Measurements from ENCODE around the gene PJVK. TPM values are rescaled to one million over a fixed set of nuclear protein-coding genes. Genes with fewer than 3 reads are reported as not detected.

The PJVK gene
- polyA plus RNA-seq, 1 of the 3 experiments (the other 2 are of a cell fraction): 5.3 TPM

- DNase-seq: no peak
- 77% methylated on average over 5 of the region's 5 CpGs for WGBS (ENCODE audit: low lambda C conversion rate)
These were observed 1.7 kb downstream of the PJVK start for GRCh38 chr2:178452870-178453269.

GRCh38 chr2:178455947-178456346 lies 4.8 kb downstream of the PJVK start:
- Histone ChIP-seq H3K9me3 (no peaks in the 10 kb centered on the region), H3K4me1 (ENCODE audit: control insufficient read depth in 1 of 2, insufficient read depth in 2 of 2, low read depth in 1 of 2, low read length in 1 of 2) (peaks cover 0 to 5% of the 10 kb centered on the region in 2 experiments; a peak in 2 of 4 replicates), H3K27me3 (ENCODE audit: insufficient read depth) (no peaks in the 10 kb centered on the region), H3K9ac (no peak overlapping the region), H3K27ac (ENCODE audit: low read depth in 2 of 2, low read length in 1 of 2) (no peak overlapping the region), H3K36me3 (replicated peaks in 1 of 2; ENCODE audit: control insufficient read depth in 1 of 2, insufficient read depth in 2 of 2, low read length in 1 of 2) (no peaks in the 10 kb centered on the region), H3F3A (replicated peaks; ENCODE audit: insufficient read depth) (peaks cover 3% of the 10 kb centered on the region), H3K9me2 (no peaks in the 10 kb centered on the region), H3K4me3 (ENCODE audit: low read depth in 2 of 2, low read length in 1 of 2) (no peak overlapping the region), H3K79me2 (ENCODE audit: insufficient read depth) (no peaks in the 10 kb centered on the region; the same call in 1 of the 2 replicates), H2AFZ (ENCODE audit: low read depth) (no peak overlapping the region), H3K4me2 (no peak overlapping the region), H4K20me1 (ENCODE audit: insufficient read depth) (no peaks in the 10 kb centered on the region)
- CTCF ChIA-PET: no interaction called here
- WGBS (ENCODE audit: low lambda C conversion rate): 96% methylated on average over 5 of the region's 5 CpGs
- POLR2A ChIA-PET: no interaction called here
- no peak for TF ChIP-seq RCOR1 (IDR thresholded peaks at IDR 0.05; ENCODE audit: low read length)
- TF ChIP-seq, protein P1, sequence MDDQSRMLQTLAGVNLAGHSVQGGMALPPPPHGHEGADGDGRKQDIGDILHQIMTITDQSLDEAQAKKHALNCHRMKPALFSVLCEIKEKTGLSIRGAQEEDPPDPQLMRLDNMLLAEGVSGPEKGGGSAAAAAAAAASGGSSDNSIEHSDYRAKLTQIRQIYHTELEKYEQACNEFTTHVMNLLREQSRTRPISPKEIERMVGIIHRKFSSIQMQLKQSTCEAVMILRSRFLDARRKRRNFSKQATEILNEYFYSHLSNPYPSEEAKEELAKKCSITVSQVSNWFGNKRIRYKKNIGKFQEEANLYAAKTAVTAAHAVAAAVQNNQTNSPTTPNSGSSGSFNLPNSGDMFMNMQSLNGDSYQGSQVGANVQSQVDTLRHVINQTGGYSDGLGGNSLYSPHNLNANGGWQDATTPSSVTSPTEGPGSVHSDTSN (IDR thresholded peaks at IDR 0.05): no peak
- TF ChIP-seq RFX5 (IDR thresholded peaks at IDR 0.05; ENCODE audit: low read length): no peak
- no peak for TF ChIP-seq FOXM1 (IDR thresholded peaks at IDR 0.05; ENCODE audit: low read depth)
- TF ChIP-seq, protein P2, sequence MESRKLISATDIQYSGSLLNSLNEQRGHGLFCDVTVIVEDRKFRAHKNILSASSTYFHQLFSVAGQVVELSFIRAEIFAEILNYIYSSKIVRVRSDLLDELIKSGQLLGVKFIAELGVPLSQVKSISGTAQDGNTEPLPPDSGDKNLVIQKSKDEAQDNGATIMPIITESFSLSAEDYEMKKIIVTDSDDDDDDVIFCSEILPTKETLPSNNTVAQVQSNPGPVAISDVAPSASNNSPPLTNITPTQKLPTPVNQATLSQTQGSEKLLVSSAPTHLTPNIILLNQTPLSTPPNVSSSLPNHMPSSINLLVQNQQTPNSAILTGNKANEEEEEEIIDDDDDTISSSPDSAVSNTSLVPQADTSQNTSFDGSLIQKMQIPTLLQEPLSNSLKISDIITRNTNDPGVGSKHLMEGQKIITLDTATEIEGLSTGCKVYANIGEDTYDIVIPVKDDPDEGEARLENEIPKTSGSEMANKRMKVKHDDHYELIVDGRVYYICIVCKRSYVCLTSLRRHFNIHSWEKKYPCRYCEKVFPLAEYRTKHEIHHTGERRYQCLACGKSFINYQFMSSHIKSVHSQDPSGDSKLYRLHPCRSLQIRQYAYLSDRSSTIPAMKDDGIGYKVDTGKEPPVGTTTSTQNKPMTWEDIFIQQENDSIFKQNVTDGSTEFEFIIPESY (IDR thresholded peaks at IDR 0.05; ENCODE audit: borderline replicate concordance, low read depth): no peak
- no peak for TF ChIP-seq NFIC (IDR thresholded peaks at IDR 0.05; ENCODE audit: borderline replicate concordance)
- no peak for TF ChIP-seq CHD2 (IDR thresholded peaks at IDR 0.05; ENCODE audit: low read length, partially characterized antibody)
- no peak for DNase-seq

More at GRCh38 chr2:178452870-178453269, 1.7 kb downstream of the PJVK start:
- TF ChIP-seq NRF1 (IDR thresholded peaks at IDR 0.05; ENCODE audit: low read depth, low read length): no peak
- TF ChIP-seq NFIC (IDR thresholded peaks at IDR 0.05; ENCODE audit: borderline replicate concordance): peak; percentile 21; the same call in 1 of the 2 replicates
- TF ChIP-seq, protein P3, sequence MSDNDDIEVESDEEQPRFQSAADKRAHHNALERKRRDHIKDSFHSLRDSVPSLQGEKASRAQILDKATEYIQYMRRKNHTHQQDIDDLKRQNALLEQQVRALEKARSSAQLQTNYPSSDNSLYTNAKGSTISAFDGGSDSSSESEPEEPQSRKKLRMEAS (IDR thresholded peaks at IDR 0.05; ENCODE audit: low read depth): no peak
- no peak for TF ChIP-seq GATA2 (CRISPR knock-in tag; IDR thresholded peaks at IDR 0.05)
- Histone ChIP-seq H3K79me2 (ENCODE audit: insufficient read depth) (peaks cover 28% of the 10 kb centered on the region), H4K20me1 (ENCODE audit: insufficient read depth) (peaks cover 21% of the 10 kb centered on the region), H3K27ac (ENCODE audit: low read depth in 2 of 2, low read length in 1 of 2) (no peak overlapping the region), H3K27me3 (ENCODE audit: insufficient read depth) (no peaks in the 10 kb centered on the region), H3K9me2 (no peaks in the 10 kb centered on the region), H3K9ac (no peak overlapping the region), H3K36me3 (replicated peaks in 1 of 2; ENCODE audit: control insufficient read depth in 1 of 2, insufficient read depth in 2 of 2, low read length in 1 of 2) (peaks cover 4 to 13% of the 10 kb centered on the region in 2 experiments), H2AFZ (ENCODE audit: low read depth) (no peak overlapping the region), H3F3A (replicated peaks; ENCODE audit: insufficient read depth) (peaks cover 3% of the 10 kb centered on the region), H3K4me2 (no peak overlapping the region), H3K9me3 (no peaks in the 10 kb centered on the region), H3K4me3 (ENCODE audit: low read depth in 2 of 2, low read length in 1 of 2) (no peak overlapping the region), H3K4me1 (ENCODE audit: control insufficient read depth in 1 of 2, insufficient read depth in 2 of 2, low read depth in 1 of 2, low read length in 1 of 2) (peaks cover 0 to 22% of the 10 kb centered on the region in 2 experiments; a peak in 2 of 4 replicates)
- ChIA-PET POLR2A (no interaction called here), CTCF (interaction anchor here (2.0 kb wide), 1 partner anchor 15 kb away, joined by 5 read pairs; no protein-coding TSS in a partner anchor)

Measured in SK-N-SH (cell line).